H1 (cell line): ENCODE results near the gene CADPS.
A peak's percentile ranks its signal among the peaks of the same experiment; 100 is the strongest.

Source experiments
- BRCA1 ChIP-seq: IDR thresholded peaks from 2 replicates; pipeline ENCODE4 v1.6.1; 2012; ENCODE audit warnings: low read depth, low read length, improper control_type of control experiment
- CHD2 ChIP-seq: IDR thresholded peaks from 2 replicates; pipeline ENCODE4 v1.6.1; 2012; ENCODE audit warnings: low read length, improper control_type of control experiment
- EZH2 ChIP-seq: fragments of 200-600 bp; sonication (generic); IDR thresholded peaks from 2 replicates; pipeline ENCODE4 v1.7.1; 2012; ENCODE audit warnings: low read depth, mild to moderate bottlenecking, moderate library complexity, low read length, inconsistent platforms; ENCODE audit not compliant: severe bottlenecking
- GABPA ChIP-seq: IDR thresholded peaks from 2 replicates; pipeline ENCODE4 v1.6.1; 2011; ENCODE audit warnings: mild to moderate bottlenecking, low read length, moderate library complexity, borderline replicate concordance; ENCODE audit not compliant: insufficient read depth
- HDAC6 ChIP-seq: IDR thresholded peaks from one replicate; pipeline ENCODE4 v1.7.1; 2012; ENCODE audit warnings: low read depth, mild to moderate bottlenecking, inconsistent platforms, low read length, moderate library complexity
- POLR2A ChIP-seq, 2 experiments: IDR thresholded peaks; 1 replicate in 1 of 2; 2 replicates in 1 of 2; pipeline ENCODE4 v1.6.1; 2011; ENCODE audit warnings: low read depth in 2 of 2, low read length in 2 of 2, mild to moderate bottlenecking in 2 of 2; ENCODE audit errors: control extremely low read depth in 1 of 2
- POLR2AphosphoS5 ChIP-seq: IDR thresholded peaks from 2 replicates; pipeline ENCODE4 v1.6.1; 2011; ENCODE audit warnings: low read depth, low read length
- RFX5 ChIP-seq: IDR thresholded peaks from 2 replicates; pipeline ENCODE4 v1.6.1; 2011; ENCODE audit warnings: low read depth, low read length, improper control_type of control experiment, borderline replicate concordance
- SP1 ChIP-seq: IDR thresholded peaks from 2 replicates; pipeline ENCODE4 v1.6.1; 2011; ENCODE audit warnings: low read depth, low read length
- TBP ChIP-seq: IDR thresholded peaks from 2 replicates; pipeline ENCODE4 v1.6.1; 2011; ENCODE audit warnings: low read depth, low read length, improper control_type of control experiment
- TCF12 ChIP-seq: IDR thresholded peaks from 2 replicates; pipeline ENCODE4 v1.6.1; 2011; ENCODE audit warnings: low read depth, mild to moderate bottlenecking, low read length
- TEAD4 ChIP-seq: IDR thresholded peaks from 2 replicates; pipeline ENCODE4 v1.6.1; 2012; ENCODE audit warnings: low read depth, low read length, inconsistent platforms, mixed read lengths
- YY1 ChIP-seq: IDR thresholded peaks from 2 replicates; pipeline ENCODE4 v1.6.1; 2011; ENCODE audit warnings: low read depth, mild to moderate bottlenecking, low read length
- TF ChIP-seq, protein P1 (sequence below), 3 experiments: IDR thresholded peaks; 1 replicate in 2 of 3; 2 replicates in 1 of 3; pipeline versions ENCODE4 v1.5.1 to v1.6.1; 2011; ENCODE audit warnings: low read length in 3 of 3, mild to moderate bottlenecking in 3 of 3, inconsistent platforms in 2 of 3, low read depth in 1 of 3, moderate library complexity in 1 of 3; ENCODE audit not compliant: insufficient read depth in 1 of 3; ENCODE audit errors: control extremely low read depth in 1 of 3

DNA sequence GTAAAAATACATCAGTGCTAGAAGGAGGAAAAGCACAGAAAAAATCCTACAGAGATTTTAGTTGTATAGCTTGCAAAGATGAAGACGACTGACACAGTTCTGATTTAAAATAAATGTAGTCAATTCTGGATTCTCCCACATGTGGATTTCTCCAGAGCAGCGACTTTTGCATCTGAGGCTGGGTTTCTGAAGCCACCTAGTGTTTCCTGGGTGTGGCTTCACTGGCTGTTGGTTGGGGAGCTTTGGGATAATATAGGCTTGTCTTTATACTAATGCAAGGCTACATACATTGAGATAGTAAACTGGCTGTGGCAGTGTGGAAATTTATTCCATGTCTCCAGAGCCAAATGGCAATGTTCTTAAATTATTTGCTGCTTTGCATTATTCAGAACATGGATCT lies 343.7 kb downstream of the CADPS start:
- no peak for TF ChIP-seq POLR2AphosphoS5
- TF ChIP-seq YY1, result no peak
- TF ChIP-seq POLR2A (IDR thresholded peaks at IDR 0.05; ENCODE audit: control extremely low read depth in 1 of 2, low read depth in 2 of 2, low read length in 2 of 2), result no peak
- TF ChIP-seq SP1, result no peak
- no peak for TF ChIP-seq EZH2
- no peak for TF ChIP-seq TBP
- TF ChIP-seq, protein P1, sequence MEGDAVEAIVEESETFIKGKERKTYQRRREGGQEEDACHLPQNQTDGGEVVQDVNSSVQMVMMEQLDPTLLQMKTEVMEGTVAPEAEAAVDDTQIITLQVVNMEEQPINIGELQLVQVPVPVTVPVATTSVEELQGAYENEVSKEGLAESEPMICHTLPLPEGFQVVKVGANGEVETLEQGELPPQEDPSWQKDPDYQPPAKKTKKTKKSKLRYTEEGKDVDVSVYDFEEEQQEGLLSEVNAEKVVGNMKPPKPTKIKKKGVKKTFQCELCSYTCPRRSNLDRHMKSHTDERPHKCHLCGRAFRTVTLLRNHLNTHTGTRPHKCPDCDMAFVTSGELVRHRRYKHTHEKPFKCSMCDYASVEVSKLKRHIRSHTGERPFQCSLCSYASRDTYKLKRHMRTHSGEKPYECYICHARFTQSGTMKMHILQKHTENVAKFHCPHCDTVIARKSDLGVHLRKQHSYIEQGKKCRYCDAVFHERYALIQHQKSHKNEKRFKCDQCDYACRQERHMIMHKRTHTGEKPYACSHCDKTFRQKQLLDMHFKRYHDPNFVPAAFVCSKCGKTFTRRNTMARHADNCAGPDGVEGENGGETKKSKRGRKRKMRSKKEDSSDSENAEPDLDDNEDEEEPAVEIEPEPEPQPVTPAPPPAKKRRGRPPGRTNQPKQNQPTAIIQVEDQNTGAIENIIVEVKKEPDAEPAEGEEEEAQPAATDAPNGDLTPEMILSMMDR (IDR thresholded peaks at IDR 0.05; ENCODE audit: control extremely low read depth in 1 of 3, insufficient read depth in 1 of 3, low read depth in 1 of 3, low read length in 3 of 3), result peak in 1 of 3 experiments; percentile 29; a peak in 1 of 4 replicates
- TF ChIP-seq RFX5, result no peak
- TF ChIP-seq GABPA, result no peak
- no peak for TF ChIP-seq HDAC6
- no peak for TF ChIP-seq TEAD4
- no peak for TF ChIP-seq TCF12
- no peak for TF ChIP-seq CHD2
- TF ChIP-seq BRCA1, result no peak
